Anterior cingulate cortex (tissue), 58 donors: ENCODE measurements around the gene FBXL2.
"Not testable (repeated sequence)": the region's sequence is repeated elsewhere in the genome, so short reads cannot be mapped to it uniquely, and the experiment has no call there.

Source experiments
- DNase-seq, 58 donors: peaks; one replicate each; lab custom pipeline; 2025; lab: John Stamatoyannopoulos, UW

The FBXL2 gene

DNA sequence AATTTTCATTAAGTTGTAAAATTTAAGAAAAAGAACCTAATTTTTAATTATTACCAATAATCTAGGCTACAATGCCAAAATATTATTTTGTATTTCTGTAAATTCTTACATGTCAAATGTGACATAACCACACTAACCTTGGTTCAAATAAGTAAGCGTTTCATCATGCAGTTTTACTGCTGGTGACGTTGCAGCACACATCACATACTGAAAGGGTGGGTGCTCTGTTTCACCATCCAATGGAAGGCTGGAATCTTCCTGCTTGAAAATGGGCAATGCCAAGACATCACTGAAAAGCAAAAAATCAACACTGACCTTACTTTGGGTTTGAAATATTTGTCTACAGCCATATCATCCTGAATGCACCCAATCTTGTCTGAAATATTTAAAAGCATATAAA, 148.2 kb downstream of the FBXL2 start:
- DNase-seq = no peak

- no peak for DNase-seq
Measured at GRCh38 chr3:33426068-33426467, 148.8 kb downstream of the FBXL2 start.

DNA sequence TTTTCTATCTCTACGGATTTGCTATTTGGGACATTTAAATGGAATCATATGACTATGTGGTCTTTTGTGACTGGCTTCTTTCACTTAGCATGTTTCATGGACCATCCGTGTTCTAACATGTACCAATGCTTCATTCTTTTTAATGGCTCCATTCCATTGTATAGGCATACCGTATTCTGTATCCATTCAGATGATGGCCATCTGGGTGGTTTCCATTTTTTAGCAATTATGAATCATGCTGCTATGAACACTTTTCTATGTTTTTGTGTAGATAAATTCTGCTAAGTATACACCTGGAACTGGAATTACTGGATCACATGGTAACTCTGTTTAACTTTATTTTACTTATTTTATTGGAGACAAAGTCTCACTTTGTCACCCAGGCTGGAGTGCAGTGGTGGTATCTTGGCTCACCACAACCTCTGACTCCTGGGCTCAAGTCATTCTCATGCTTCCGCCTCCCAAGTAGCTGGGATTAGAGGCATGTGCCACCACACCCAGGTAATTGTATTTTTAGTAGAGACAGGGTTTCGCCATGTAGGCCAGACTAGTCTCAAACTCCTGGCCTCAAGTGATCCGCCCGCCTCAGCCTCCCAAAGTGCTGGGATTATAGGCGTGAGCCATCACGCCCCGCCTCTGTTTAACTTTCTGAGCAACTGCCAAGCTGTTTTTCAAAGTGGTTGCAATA, 149.5 kb downstream of the FBXL2 start:
- DNase-seq = no peak

GRCh38 chr3:33428734-33429133, 151.5 kb downstream of the FBXL2 start:
- peak in 1 of 58 donors; percentile 3 for DNase-seq

- not testable (repeated sequence) for DNase-seq
Measured at GRCh38 chr3:33429306-33429705, 152.1 kb downstream of the FBXL2 start.

DNA sequence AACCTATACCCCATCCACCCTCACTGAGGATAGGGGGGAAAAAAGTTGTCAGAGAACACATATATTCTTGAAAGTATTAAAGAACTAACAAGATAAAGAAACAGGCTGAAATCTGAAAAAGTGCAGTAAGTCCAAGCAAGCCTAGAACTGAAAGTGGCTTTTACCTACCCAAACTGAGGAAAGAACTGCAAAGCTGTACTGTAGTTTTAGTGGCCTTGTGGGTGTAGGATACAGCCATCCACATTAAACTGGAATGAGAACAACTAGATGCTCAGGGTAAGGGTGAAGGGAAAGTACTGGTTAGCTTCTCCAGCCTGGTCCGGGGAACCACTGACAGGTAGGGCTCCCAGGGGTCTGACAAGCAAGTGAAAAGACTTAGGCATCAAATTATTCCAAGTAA, 152.8 kb downstream of the FBXL2 start:
- DNase-seq = no peak

DNA sequence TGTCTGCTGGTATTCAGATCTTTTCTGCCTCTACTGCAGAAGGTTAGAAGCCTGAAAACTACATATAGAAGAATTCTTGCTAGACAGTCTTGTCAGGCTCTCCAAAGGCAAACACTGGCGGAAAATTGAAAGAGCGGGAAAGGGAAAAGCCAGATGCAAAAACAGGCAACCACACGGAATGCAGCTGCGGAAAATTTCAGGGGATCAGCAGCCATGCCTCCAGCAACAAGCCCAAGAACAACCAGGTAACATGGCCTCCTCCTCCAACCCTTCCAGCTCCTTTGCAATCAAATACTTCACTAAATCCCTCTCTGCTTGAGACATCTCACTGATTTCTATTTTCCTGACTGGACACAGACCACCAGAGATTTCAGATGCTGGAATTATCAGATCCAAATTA, 153.3 kb downstream of the FBXL2 start:
- no peak for DNase-seq

DNA sequence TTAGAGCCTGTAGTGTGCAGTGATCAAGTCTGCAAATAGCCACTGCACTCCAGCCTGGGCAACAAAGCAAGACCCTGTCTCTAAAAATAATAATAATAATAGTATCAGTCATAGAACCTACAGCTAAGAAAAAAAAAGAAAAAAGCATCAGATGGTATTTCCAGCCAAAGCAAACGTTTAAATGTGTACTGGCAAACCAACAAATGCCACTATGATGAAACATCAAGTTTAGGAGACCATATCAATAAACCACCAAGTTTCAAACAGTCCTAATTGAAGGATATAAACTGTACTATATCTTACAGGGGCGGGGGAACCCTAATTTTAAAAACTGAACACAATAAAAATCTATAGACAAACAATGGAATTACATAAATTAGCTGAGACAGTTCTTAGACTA, 156.6 kb downstream of the FBXL2 start:
- DNase-seq = no peak
